A549 treated with CpdA at 1 μM for 4 hours (cell line): ENCODE results near the gene CNOT10. TPM values are rescaled to one million over a fixed set of nuclear protein-coding genes. Genes with fewer than 3 reads are reported as not detected.

ENCODE experiments used
- total RNA-seq: library from RNA; stranded (reverse); fragments of 200-300 nt; extraction: Qiagen RNA extraction; gene quantifications from 5 replicates; pipeline ENCODE4 v1.2.3, GENCODE V29; 2022; ENCODE audit warnings: low read depth

CNOT10 gene, protein sequence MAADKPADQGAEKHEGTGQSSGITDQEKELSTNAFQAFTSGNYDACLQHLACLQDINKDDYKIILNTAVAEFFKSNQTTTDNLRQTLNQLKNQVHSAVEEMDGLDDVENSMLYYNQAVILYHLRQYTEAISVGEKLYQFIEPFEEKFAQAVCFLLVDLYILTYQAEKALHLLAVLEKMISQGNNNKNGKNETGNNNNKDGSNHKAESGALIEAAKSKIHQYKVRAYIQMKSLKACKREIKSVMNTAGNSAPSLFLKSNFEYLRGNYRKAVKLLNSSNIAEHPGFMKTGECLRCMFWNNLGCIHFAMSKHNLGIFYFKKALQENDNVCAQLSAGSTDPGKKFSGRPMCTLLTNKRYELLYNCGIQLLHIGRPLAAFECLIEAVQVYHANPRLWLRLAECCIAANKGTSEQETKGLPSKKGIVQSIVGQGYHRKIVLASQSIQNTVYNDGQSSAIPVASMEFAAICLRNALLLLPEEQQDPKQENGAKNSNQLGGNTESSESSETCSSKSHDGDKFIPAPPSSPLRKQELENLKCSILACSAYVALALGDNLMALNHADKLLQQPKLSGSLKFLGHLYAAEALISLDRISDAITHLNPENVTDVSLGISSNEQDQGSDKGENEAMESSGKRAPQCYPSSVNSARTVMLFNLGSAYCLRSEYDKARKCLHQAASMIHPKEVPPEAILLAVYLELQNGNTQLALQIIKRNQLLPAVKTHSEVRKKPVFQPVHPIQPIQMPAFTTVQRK
- 27.1 to 32.4 TPM (median 29.2 TPM) in 5 replicates for total RNA-seq

DNA sequence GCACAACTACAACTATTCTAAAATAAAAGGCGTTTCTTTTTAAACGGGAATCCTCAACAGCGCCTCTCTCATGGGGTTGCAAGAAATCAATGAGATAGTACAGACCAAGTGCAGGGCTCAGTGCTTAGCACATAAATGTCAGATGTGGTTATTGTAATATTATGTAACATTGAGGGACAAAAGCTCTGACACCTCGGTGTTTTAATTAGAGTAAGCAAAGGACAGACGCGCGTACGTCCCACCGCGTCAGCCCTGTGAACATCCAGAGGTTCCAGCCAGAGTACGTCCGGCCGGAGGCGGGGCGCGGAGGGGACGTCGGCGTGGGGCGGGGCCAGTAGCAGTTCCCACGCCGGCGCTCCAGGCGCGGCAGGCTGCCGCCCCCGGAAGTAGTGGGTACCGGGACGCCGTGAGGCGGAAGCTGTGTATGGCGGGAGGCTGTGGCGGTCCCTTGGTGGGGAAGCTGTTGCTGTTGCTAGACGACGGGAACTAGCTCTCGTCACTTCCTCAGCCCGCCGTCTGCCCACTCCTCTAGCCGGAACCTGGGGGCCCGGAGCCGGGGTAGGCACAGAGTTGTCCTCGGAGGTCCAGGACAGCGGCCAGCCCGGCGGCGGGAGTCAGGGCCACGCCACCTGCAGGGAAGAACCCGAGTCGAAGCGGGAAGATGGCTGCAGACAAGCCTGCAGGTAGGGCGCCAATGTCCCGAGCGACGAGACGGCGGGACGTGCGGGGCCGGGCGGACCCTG, at the start of gene CNOT10:
TSS of gene CNOT10 (plus strand) at position 389 of the 743 bp plus-strand sequence. CDS start at position 662, 273 bp downstream.

DNA sequence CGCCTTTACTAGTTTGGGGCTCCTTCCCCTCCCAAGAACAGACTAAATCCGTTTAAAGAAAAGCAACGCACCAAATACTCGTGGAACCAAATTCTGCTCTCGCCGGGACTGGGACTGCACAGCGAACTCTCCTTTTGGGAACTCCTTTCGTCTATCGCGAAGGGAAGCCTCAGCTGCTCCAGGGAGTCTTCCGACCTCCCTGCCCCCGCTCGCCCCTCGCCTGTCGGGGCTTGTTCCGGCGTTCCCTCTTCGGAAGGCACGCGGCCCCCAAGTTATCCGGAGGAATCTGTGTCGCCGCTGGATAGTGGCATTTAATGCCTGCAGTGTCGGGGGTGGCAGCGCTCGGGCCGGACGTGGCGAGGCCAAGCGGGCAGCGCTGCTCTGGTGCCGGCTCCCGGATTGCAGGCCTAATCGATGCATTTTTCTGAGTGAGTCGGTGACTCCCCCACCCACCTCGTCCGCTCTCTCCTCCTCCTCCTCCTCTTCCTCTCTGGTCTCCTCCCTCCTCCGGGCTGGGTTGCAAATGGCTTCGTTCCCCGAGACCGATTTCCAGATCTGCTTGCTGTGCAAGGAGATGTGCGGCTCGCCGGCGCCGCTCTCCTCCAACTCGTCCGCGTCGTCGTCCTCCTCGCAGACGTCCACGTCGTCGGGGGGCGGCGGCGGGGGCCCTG, 132.7 kb downstream of the CNOT10 start, which contains the start of gene TRIM71:
TSS of gene TRIM71 (plus strand) at position 440 of the 671 bp plus-strand sequence. CDS start at position 524, 84 bp downstream.

Other genes with a start within 250 kb of the CNOT10 start
- gene CMTM6, start 182.3 kb upstream of the CNOT10 start, total RNA-seq = 37.4 to 44.3 TPM (median 41.1 TPM) in 5 replicates
- 36.8 to 42.5 TPM (median 38.4 TPM) in 5 replicates for gene DYNC1LI1, start 114.3 kb upstream of the CNOT10 start, total RNA-seq
- 0.01 to 0.03 TPM in 2 of 5 replicates, not detected in the others for gene TRIM71, start 132.8 kb downstream of the CNOT10 start, total RNA-seq